A549 (cell line): Measurements from ENCODE around the gene GGN.

Experiments
- CTCF ChIP-seq: fragments of >200 bp; sonication (Bioruptor Twin); formaldehyde crosslinking; IDR thresholded peaks from 3 replicates; pipeline ENCODE4 v1.5.1; 2016
- ELK1 ChIP-seq: fragments of 150-350 bp; IDR thresholded peaks from 2 replicates; pipeline ENCODE4 v1.6.1; 2014; ENCODE audit warnings: low read depth, mild to moderate bottlenecking, low read length
- MAFK ChIP-seq: fragments of 450-650 bp; IDR thresholded peaks from 2 replicates; pipeline ENCODE4 v1.6.1; 2014; ENCODE audit not compliant: partially characterized antibody
- NFE2L2 ChIP-seq: fragments of 150-350 bp; conservative IDR thresholded peaks from 2 replicates; pipeline ENCODE4 v1.6.1; 2014; ENCODE audit warnings: low read length
- SMC3 ChIP-seq: fragments of >200 bp; sonication (Bioruptor Twin); formaldehyde crosslinking; IDR thresholded peaks from 3 replicates; pipeline ENCODE4 v1.6.1; 2018; ENCODE audit warnings: inconsistent platforms

GRCh38 chr19:38378866-38379265 is 9.0 kb downstream of the GGN start:
- TF ChIP-seq CTCF (no peak), MAFK (no peak), NFE2L2 (no peak), SMC3 (no peak), ELK1 (no peak)
